ENCODE results near the gene DGKD. TPM values are rescaled to one million over a fixed set of nuclear protein-coding genes. Genes with fewer than 3 reads are reported as not detected.
A peak's percentile ranks its signal among the peaks of the same experiment; 100 is the strongest.

The DGKD gene
- total RNA-seq, 1 donor from 2014 or later, result 188 TPM

GRCh38 chr2:233455491-233455890 lies 101.2 kb downstream of the DGKD start:
- intact Hi-C loops (cut with micrococcal nuclease), result no loop called here
- H3K36me3 Mint-ChIP-seq (ENCODE audit: low read depth), result peaks cover 96% of the 10 kb centered on the region
- TF ChIP-seq CTCF (IDR thresholded peaks at IDR 0.05), result no peak
- DNase-seq (no peak), ATAC-seq (ENCODE audit: low read depth) (no peak)
- no peak overlapping the region for H3K4me3 Mint-ChIP-seq
- ChIA-PET POLR2A (no interaction called here), CTCF (no interaction called here)
- H3K27me3 Mint-ChIP-seq, result no peaks in the 10 kb centered on the region
- H3K27ac Mint-ChIP-seq, result no peak overlapping the region
- no peaks in the 10 kb centered on the region for H3K4me1 Mint-ChIP-seq
- no peaks in the 10 kb centered on the region for H3K9me3 Mint-ChIP-seq

- Mint-ChIP-seq H3K9me3 (no peaks in the 10 kb centered on the region), H3K4me3 (no peak overlapping the region), H3K27me3 (no peaks in the 10 kb centered on the region), H3K4me1 (no peaks in the 10 kb centered on the region), H3K27ac (no peak overlapping the region), H3K36me3 (ENCODE audit: low read depth) (peaks cover 96% of the 10 kb centered on the region)
- DNase-seq (no peak), ATAC-seq (ENCODE audit: low read depth) (no peak)
- ChIA-PET POLR2A (no interaction called here), CTCF (interaction anchor here (1.2 kb wide), 1 partner anchor 11 kb away, joined by 3 read pairs; no protein-coding TSS in a partner anchor)
- intact Hi-C loops (cut with micrococcal nuclease), result no loop called here
- TF ChIP-seq CTCF (IDR thresholded peaks at IDR 0.05), result no peak
Observed at GRCh38 chr2:233456111-233456510, 101.8 kb downstream of the DGKD start.

- peaks cover 97% of the 10 kb centered on the region for H3K36me3 Mint-ChIP-seq (ENCODE audit: low read depth)
- TF ChIP-seq CTCF (IDR thresholded peaks at IDR 0.05), result no peak
- H3K4me1 Mint-ChIP-seq, result no peaks in the 10 kb centered on the region
- no peaks in the 10 kb centered on the region for H3K27me3 Mint-ChIP-seq
- H3K27ac Mint-ChIP-seq, result peak overlapping the region; percentile 38
- no peak for DNase-seq
- ATAC-seq (ENCODE audit: low read depth), result no peak
- no peak overlapping the region for H3K4me3 Mint-ChIP-seq
- CTCF ChIA-PET, result interaction anchor here (1.2 kb wide), 1 partner anchor 12 kb away, joined by 3 read pairs; no protein-coding TSS in a partner anchor
- POLR2A ChIA-PET, result no interaction called here
- intact Hi-C loops (cut with micrococcal nuclease), result no loop called here
- H3K9me3 Mint-ChIP-seq, result no peaks in the 10 kb centered on the region
Observed at GRCh38 chr2:233456934-233457333, 102.6 kb downstream of the DGKD start.

GRCh38 chr2:233457356-233457755 lies 103.1 kb downstream of the DGKD start:
- no peak overlapping the region for H3K4me3 Mint-ChIP-seq
- H3K4me1 Mint-ChIP-seq, result no peaks in the 10 kb centered on the region
- ATAC-seq (ENCODE audit: low read depth), result no peak
- H3K27me3 Mint-ChIP-seq, result no peaks in the 10 kb centered on the region
- H3K27ac Mint-ChIP-seq, result peak overlapping the region; percentile 38
- intact Hi-C loops (cut with micrococcal nuclease), result no loop called here
- TF ChIP-seq CTCF (IDR thresholded peaks at IDR 0.05), result no peak
- no peak for DNase-seq
- no peaks in the 10 kb centered on the region for H3K9me3 Mint-ChIP-seq
- peaks cover 97% of the 10 kb centered on the region for H3K36me3 Mint-ChIP-seq (ENCODE audit: low read depth)
- CTCF ChIA-PET, result interaction anchor here (1.2 kb wide), 1 partner anchor 12 kb away, joined by 3 read pairs; no protein-coding TSS in a partner anchor
- POLR2A ChIA-PET, result interaction anchor here (1.3 kb wide), 1 partner anchor 104 kb away, joined by 3 read pairs; no protein-coding TSS in a partner anchor

GRCh38 chr2:233458031-233458610 lies 103.8 kb downstream of the DGKD start:
- Mint-ChIP-seq H3K36me3 (ENCODE audit: low read depth) (peaks cover 97% of the 10 kb centered on the region), H3K4me3 (no peak overlapping the region), H3K27me3 (no peaks in the 10 kb centered on the region), H3K4me1 (no peaks in the 10 kb centered on the region), H3K27ac (peak overlapping the region; percentile 18), H3K9me3 (no peaks in the 10 kb centered on the region)
- TF ChIP-seq CTCF (IDR thresholded peaks at IDR 0.05), result no peak
- ATAC-seq (ENCODE audit: low read depth) (no peak), DNase-seq (no peak)
- POLR2A ChIA-PET, result interaction anchor here (0.7 to 1.3 kb wide), 3 partner anchors 104 to 703 kb away, joined by 3 to 5 read pairs (median 3); no protein-coding TSS in a partner anchor
- CTCF ChIA-PET, result no interaction called here
- intact Hi-C loops (cut with micrococcal nuclease), result no loop called here
